ENCODE measurements around the gene AVPR1B. TPM values are rescaled to one million over a fixed set of nuclear protein-coding genes. Genes with fewer than 3 reads are reported as not detected.
A peak's percentile ranks its signal among the peaks of the same experiment; 100 is the strongest.
"Not testable (repeated sequence)": the region's sequence is repeated elsewhere in the genome, so short reads cannot be mapped to it uniquely, and the experiment has no call there.

Gene AVPR1B
- total and polyA plus RNA-seq, 8 donors: 0.08 to 0.11 (median 0.10) TPM; not detected in 5

DNA sequence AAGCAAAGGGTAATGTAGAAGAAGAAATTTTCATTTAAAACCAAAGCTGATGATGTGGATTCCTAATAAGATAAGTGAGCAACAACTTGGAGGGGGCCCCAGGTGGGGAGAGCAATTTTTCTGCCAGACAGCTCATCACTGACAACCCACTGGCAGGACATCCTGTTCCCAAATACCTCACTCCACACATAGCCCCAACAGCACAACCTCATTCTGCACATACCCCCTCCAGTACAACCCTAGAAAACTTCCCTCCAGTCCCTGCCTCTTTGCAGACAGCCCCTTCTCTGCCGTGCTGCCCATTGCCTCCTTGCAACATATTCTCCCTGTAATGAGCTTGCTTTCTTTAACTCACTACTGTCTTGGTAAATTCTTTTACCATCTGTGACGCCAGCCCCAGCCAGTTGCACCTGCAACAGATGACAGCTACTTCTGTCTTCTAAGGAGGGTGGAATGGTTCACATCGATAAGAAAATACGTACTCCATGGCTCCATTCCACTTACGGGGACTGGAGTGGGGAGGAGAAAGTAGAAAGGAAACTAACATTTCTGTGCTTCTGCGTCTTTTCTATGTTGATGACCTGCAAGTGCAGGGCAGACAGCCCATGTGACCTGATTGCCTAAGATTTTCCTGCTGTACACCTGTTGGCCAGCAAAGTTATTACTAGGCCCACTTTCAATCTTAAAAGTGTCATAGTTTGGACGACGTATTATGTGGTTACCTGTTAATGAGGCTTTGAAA lies 49.5 kb downstream of the AVPR1B start:
- intact Hi-C loops (cut with DNase I): no loop called here
- DNase-seq: peak in 2 of 4 donors; percentile 40 to 56
- Histone ChIP-seq H3K27ac (peak overlapping the region in 1 of 2 donors; percentile 26), H3K36me3 (no peaks in the 10 kb centered on the region), H3K27me3 (no peaks in the 10 kb centered on the region), H3K9me3 (no peaks in the 10 kb centered on the region), H3K4me1 (peaks cover 0 to 15% of the 10 kb centered on the region in 2 donors), H3K4me3 (no peak overlapping the region)
- ATAC-seq: peak; percentile 88
- TF ChIP-seq, protein P1, sequence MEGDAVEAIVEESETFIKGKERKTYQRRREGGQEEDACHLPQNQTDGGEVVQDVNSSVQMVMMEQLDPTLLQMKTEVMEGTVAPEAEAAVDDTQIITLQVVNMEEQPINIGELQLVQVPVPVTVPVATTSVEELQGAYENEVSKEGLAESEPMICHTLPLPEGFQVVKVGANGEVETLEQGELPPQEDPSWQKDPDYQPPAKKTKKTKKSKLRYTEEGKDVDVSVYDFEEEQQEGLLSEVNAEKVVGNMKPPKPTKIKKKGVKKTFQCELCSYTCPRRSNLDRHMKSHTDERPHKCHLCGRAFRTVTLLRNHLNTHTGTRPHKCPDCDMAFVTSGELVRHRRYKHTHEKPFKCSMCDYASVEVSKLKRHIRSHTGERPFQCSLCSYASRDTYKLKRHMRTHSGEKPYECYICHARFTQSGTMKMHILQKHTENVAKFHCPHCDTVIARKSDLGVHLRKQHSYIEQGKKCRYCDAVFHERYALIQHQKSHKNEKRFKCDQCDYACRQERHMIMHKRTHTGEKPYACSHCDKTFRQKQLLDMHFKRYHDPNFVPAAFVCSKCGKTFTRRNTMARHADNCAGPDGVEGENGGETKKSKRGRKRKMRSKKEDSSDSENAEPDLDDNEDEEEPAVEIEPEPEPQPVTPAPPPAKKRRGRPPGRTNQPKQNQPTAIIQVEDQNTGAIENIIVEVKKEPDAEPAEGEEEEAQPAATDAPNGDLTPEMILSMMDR (IDR thresholded peaks at IDR 0.05): no peak

DNA sequence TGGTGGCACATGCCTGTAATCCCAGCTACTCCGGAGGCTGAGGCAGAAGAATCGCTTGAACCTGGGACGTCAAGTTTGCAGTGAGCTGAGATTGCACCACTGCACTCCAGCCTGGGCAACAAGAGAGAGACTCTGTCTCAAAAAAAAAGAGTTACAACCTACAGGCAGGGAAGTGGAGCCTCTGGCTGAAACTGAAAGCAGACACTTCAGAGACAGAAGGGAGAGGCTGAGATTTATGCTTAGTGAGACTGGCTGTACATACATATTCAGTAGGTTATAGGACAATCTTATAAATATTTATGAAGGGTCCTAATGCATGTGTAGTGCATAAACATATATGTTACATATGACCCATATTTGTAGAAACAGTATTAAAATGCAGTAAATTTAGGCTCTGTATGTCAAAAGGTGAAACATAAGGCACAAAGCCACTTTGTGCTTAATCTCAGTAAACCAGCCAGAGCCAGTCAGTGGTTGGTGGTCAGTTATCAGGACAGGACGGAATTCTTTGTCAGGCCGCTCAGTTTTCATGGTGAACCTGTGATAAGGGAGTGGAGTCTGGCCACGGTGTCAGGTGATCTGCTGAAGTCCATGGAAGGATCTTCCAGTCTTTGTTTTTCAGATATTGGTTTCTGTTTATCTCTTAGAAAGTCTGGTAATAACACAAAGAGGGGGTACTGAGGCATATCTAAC lies 50.6 kb downstream of the AVPR1B start:
- no peak for DNase-seq
- H3K27ac ChIP-seq: no peak overlapping the region

DNA sequence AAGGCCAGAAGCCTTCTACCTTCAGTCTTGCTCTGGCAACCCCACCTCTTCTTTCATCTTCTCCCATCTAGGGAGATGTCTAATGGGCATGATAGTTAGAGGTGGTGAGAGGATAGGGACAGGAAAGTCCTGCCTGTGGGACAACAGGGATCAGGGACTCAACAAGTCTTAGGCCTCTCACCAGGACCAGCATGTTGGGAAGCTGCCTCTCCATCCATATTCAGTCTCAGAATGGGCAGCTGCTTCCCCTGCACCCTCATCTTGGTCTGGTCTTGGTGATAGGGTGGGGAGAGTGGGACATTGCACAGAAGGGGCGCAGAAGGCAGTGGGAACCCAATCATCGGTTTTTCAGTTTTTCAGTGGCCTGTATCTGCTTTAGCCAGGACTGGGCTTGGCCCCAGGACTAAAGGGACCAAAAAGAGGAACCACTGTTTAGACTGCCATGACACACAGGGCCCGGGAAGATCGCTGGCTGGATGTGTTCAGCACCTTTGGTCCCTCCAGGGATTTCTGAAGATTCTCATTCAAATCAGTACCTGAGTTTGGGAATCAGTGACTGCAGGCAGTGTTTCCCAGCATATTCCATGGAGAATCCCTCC lies 51.5 kb downstream of the AVPR1B start:
- ATAC-seq: no peak
- TF ChIP-seq, protein P1 (IDR thresholded peaks at IDR 0.05): no peak
- no peak for DNase-seq
- intact Hi-C loops (cut with DNase I): no loop called here
- no peak overlapping the region for H3K4me3 ChIP-seq
- no peak overlapping the region for H3K27ac ChIP-seq
- peaks cover 0 to 15% of the 10 kb centered on the region in 2 donors for H3K4me1 ChIP-seq
- no peaks in the 10 kb centered on the region for H3K9me3 ChIP-seq
- H3K36me3 ChIP-seq: no peaks in the 10 kb centered on the region
- H3K27me3 ChIP-seq: no peaks in the 10 kb centered on the region

More for the DNA sequence above, 50.6 kb downstream of the AVPR1B start:
- ATAC-seq: peak; percentile 79
- no peak overlapping the region for H3K4me3 ChIP-seq
- H3K4me1 ChIP-seq: peaks cover 0 to 15% of the 10 kb centered on the region in 2 donors
- intact Hi-C loops (cut with DNase I): no loop called here
- H3K9me3 ChIP-seq: no peaks in the 10 kb centered on the region
- TF ChIP-seq, protein P1 (IDR thresholded peaks at IDR 0.05): no peak
- H3K36me3 ChIP-seq: no peaks in the 10 kb centered on the region
- no peaks in the 10 kb centered on the region for H3K27me3 ChIP-seq

DNA sequence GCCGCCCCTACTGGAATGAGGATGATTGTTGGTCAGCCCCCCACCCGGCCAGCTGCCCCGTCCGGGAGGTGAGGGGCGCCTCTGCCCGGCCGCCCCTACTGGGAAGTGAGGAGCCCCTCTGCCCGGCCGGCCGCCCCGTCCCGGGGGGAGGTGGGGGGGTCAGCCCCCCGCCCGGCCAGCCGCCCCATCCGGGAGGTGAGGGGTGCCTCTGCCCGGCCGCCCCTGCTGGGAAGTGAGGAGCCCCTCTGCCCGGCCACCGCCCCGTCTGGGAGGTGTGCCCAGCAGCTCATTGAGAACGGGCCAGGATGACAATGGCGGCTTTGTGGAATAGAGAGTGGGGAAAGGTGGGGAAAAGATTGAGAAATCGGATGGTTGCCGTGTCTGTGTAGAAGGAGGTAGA lies 52.7 kb downstream of the AVPR1B start:
- H3K4me1 ChIP-seq: peaks cover 0 to 15% of the 10 kb centered on the region in 2 donors
- H3K4me3 ChIP-seq; intact Hi-C loops (cut with DNase I); H3K36me3 ChIP-seq; H3K9me3 ChIP-seq; H3K27ac ChIP-seq; ATAC-seq; H3K27me3 ChIP-seq; DNase-seq: not testable (repeated sequence)

DNA sequence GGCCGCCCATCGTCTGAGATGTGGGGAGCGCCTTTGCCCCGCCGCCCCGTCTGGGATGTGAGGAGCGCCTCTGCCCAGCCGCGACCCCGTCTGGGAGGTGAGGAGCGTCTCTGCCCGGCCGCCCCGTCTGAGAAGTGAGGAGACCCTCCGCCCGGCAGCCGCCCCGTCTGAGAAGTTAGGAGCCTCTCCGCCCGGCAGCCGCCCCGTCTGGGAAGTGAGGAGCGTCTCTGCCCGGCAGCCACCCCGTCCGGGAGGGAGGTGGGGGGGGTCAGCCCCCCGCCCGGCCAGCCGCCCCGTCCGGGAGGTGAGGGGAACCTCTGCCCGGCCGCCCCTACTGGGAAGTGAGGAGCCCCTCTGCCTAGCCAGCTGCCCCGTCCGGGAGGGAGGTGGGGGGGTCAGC lies 53.2 kb downstream of the AVPR1B start:
- H3K27ac ChIP-seq; H3K4me3 ChIP-seq; intact Hi-C loops (cut with DNase I); ATAC-seq; H3K36me3 ChIP-seq; H3K9me3 ChIP-seq; DNase-seq; H3K27me3 ChIP-seq: not testable (repeated sequence)
- peaks cover 0 to 15% of the 10 kb centered on the region in 2 donors for H3K4me1 ChIP-seq

DNA sequence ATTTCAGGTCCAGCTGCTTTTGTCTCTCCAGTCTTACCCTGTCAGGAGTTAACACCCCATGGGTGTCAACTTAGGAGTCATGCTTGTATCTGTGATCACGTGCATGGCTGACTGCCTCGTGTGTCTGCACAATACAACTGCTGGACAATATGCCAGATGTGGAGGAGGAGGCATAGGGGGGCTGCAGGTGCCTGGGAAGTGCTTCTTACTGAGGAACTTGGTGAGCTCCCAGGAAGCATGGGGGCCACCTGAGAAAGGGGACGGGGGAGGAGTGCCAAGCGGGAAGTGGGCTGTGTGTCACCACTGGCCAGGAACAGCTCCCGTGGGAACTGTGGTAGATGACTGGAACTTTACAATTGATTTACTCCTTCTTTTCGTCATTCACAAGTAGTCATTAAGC lies 54.7 kb downstream of the AVPR1B start:
- H3K27me3 ChIP-seq: no peaks in the 10 kb centered on the region
- intact Hi-C loops (cut with DNase I): no loop called here
- H3K27ac ChIP-seq: no peak overlapping the region
- ATAC-seq: no peak
- H3K9me3 ChIP-seq: no peaks in the 10 kb centered on the region
- peaks cover 0 to 10% of the 10 kb centered on the region in 2 donors for H3K4me1 ChIP-seq
- H3K4me3 ChIP-seq: no peak overlapping the region
- no peaks in the 10 kb centered on the region for H3K36me3 ChIP-seq
- TF ChIP-seq, protein P1 (IDR thresholded peaks at IDR 0.05): no peak
- DNase-seq: no peak

Data from left lung (tissue), 10 donors.